Suprapubic skin (tissue), 3 donors: ENCODE data around the gene IL18RAP.

Experiments used
- CTCF ChIP-seq, 2 donors: fragments of 200-600 bp in 1 of 2; fragments of 450-650 bp in 1 of 2; sonication (generic) in 1 of 2; IDR thresholded peaks; one replicate each; pipeline ENCODE4 v1.5.1; 2016 to 2019; ENCODE audit warnings: antibody characterized with exemption in 2 of 2, mild to moderate bottlenecking in 1 of 2, moderate library complexity in 1 of 2
- EP300 ChIP-seq: sonication (generic); formaldehyde crosslinking; IDR thresholded peaks from one replicate; pipeline ENCODE4 v1.6.1; 2017; ENCODE audit warnings: antibody characterized with exemption
- POLR2A ChIP-seq, 2 donors: fragments of 450-650 bp; IDR thresholded peaks; one replicate each; pipeline ENCODE4 v1.6.1; 2017; ENCODE audit warnings: antibody characterized with exemption in 2 of 2, mild to moderate bottlenecking in 2 of 2, moderate library complexity in 2 of 2

- TF ChIP-seq CTCF (IDR thresholded peaks at IDR 0.05) (no peak), POLR2A (IDR thresholded peaks at IDR 0.05) (no peak), EP300 (no peak)
Observed at GRCh38 chr2:102485147-102485785, 62.3 kb downstream of the IL18RAP start.
